ENCODE measurements around the gene FAM13C. TPM values are rescaled to one million over a fixed set of nuclear protein-coding genes. Genes with fewer than 3 reads are reported as not detected.
A peak's percentile ranks its signal among the peaks of the same experiment; 100 is the strongest.
"Not testable (repeated sequence)": the region's sequence is repeated elsewhere in the genome, so short reads cannot be mapped to it uniquely, and the experiment has no call there.

Gene FAM13C
- 1 to 10 TPM in 3 of 4 donors, not detected in 1; 1.1 to 3.3 (median 3.0) TPM for polyA plus RNA-seq
- long read RNA-seq, donor 1: 0 reads
- long read RNA-seq, donor 2, partial matches to known transcripts: 0 of 6 reads
- long read RNA-seq, donor 2, other reads (novel, unspliced or antisense): 6 of 6 reads
- long read RNA-seq, donor 3: 0 reads
- long read RNA-seq, donor 4: 0 reads
- long read RNA-seq, donor 5: 0 reads
- long read RNA-seq, donor 6: 0 reads
- long read RNA-seq, donor 7: 0 reads
- long read RNA-seq, donor 8, partial matches to known transcripts: 0 of 1 reads
- long read RNA-seq, donor 8, other reads (novel, unspliced or antisense): 0 of 1 reads
- long read RNA-seq, donor 9: 0 reads
- long read RNA-seq, donor 10, partial matches to known transcripts: 0 of 1 reads
- long read RNA-seq, donor 10, other reads (novel, unspliced or antisense): 0 of 1 reads

DNA sequence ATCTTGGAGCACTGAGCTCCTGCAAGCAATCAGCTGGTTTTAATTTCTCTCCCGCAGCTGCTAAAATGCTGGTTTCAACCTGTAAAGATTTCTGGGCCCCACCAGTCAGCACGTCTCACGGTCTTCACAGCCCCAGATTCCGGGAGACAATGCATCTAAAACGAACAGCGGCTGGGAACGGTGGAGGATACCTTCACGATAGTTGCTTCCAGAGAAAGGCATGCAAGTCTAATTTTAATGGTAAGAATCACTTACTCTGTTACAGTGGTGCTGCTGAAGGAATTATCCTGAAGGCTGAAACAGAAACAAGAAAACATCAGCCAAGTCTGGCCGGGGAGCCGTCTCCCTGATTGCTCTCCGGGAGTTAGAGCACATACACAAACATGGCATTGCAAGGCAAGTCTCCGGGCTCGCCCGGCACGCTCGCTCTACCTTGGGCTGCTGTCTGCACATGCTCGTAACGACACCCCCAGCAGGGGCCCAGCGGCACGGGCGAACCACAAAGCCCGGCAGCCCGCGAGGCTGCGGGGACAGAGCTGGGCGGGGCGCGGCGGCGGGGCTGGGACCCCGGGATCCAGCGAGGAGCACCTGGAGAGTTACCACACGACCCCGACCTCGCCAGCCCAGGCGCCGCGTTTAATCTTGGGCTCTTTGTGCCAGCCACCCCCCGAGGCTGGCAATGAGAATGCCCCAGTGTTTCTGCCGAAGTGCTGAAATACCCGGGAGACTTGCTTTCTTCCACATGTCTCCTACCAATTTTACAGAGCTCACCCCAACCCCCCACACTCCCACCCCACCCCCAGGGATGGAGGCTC lies at the start of gene FAM13C:
Gene FAM13C (minus strand): TSS at position 406 of the 815 bp plus-strand sequence. CDS start 89 bp downstream, at position 317.
- 1 to 3% (median 1%) methylated on average over 36 to 41 of the region's 41 CpGs for WGBS, 3 donors
- peak within 1 kb of the TSS in 2 of 3 donors; percentile 29 to 77 for H3K27ac ChIP-seq (ENCODE audit: low read depth in 1 of 3, low read length in 2 of 3)
- peaks cover 0 to 3% (median 0%) of the 10 kb centered on the region in 3 donors for H3K4me1 ChIP-seq (ENCODE audit: control insufficient read depth in 3 of 3, insufficient read depth in 2 of 3, low read depth in 1 of 3, low read length in 2 of 3)
- H3K4me3 ChIP-seq (ENCODE audit: low read depth in 1 of 3, low read length in 3 of 3): peak within 1 kb of the TSS; percentile 12 to 42 (median 36)
- DNase-seq (peak; percentile 49 to 73), FAIRE-seq (no peak)
- peaks cover 0 to 12% (median 2%) of the 10 kb centered on the region in 3 donors for H3K27me3 ChIP-seq (ENCODE audit: control insufficient read depth in 3 of 3, insufficient read depth in 3 of 3, low read length in 3 of 3)
- no peaks in the 10 kb centered on the region for H3K9me3 ChIP-seq (ENCODE audit: control insufficient read depth in 2 of 2, insufficient read depth in 1 of 2, low read depth in 1 of 2, low read length in 1 of 2)
- no peaks in the 10 kb centered on the region for H3K36me3 ChIP-seq (ENCODE audit: control insufficient read depth in 3 of 3, insufficient read depth in 2 of 3, low read depth in 1 of 3, low read length in 3 of 3)

- FAIRE-seq: no peak
- H3K9me3 ChIP-seq (ENCODE audit: control insufficient read depth in 2 of 2, insufficient read depth in 1 of 2, low read depth in 1 of 2, low read length in 1 of 2): peaks cover 0 to 3% of the 10 kb centered on the region in 2 donors
- no peaks in the 10 kb centered on the region for H3K27me3 ChIP-seq (ENCODE audit: control insufficient read depth in 3 of 3, insufficient read depth in 3 of 3, low read length in 3 of 3)
- WGBS, 3 donors: 77 to 85% (median 82%) methylated on average over 3 of the region's 3 CpGs
- H3K27ac ChIP-seq (ENCODE audit: low read depth in 1 of 3, low read length in 2 of 3): no peak overlapping the region
- H3K4me3 ChIP-seq (ENCODE audit: low read depth in 1 of 3, low read length in 3 of 3): no peak overlapping the region
- no peaks in the 10 kb centered on the region for H3K36me3 ChIP-seq (ENCODE audit: control insufficient read depth in 3 of 3, insufficient read depth in 2 of 3, low read depth in 1 of 3, low read length in 3 of 3)
- H3K4me1 ChIP-seq (ENCODE audit: control insufficient read depth in 3 of 3, insufficient read depth in 2 of 3, low read depth in 1 of 3, low read length in 2 of 3): no peaks in the 10 kb centered on the region
- no peak for DNase-seq
Observed at GRCh38 chr10:59405235-59405634, 42.9 kb upstream of the FAM13C start.

GRCh38 chr10:59400214-59400613 lies 37.9 kb upstream of the FAM13C start:
- Histone ChIP-seq H3K36me3 (ENCODE audit: control insufficient read depth in 3 of 3, insufficient read depth in 2 of 3, low read depth in 1 of 3, low read length in 3 of 3) (no peaks in the 10 kb centered on the region), H3K4me1 (ENCODE audit: control insufficient read depth in 3 of 3, insufficient read depth in 2 of 3, low read depth in 1 of 3, low read length in 2 of 3) (no peaks in the 10 kb centered on the region), H3K4me3 (ENCODE audit: low read depth in 1 of 3, low read length in 3 of 3) (no peak overlapping the region), H3K27me3 (ENCODE audit: control insufficient read depth in 3 of 3, insufficient read depth in 3 of 3, low read length in 3 of 3) (no peaks in the 10 kb centered on the region), H3K27ac (ENCODE audit: low read depth in 1 of 3, low read length in 2 of 3) (no peak overlapping the region), H3K9me3 (ENCODE audit: control insufficient read depth in 2 of 2, insufficient read depth in 1 of 2, low read depth in 1 of 2, low read length in 1 of 2) (peaks cover 0 to 3% of the 10 kb centered on the region in 2 donors)
- no peak for FAIRE-seq
- no peak for DNase-seq
- WGBS, 3 donors: 14 to 56% (median 18%) methylated on average over 1 of the region's 1 CpG

DNA sequence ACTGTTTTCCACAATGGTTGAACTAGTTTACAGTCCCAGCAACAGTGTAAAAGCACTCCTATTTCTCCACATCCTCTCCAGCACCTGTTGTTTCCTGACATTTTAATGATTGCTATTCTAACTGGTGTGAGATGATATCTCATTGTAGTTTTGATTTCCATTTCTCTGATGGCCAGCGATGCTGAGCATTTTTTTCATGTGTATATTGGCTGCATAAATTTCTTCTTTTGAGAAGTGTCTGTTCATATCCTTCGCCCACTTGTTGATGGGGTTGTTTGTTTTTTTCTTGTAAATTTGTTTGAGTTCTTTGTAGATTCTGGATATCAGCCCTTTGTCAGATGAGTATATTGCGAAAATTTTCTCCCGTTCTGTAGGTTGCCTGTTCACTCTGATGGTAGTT lies 37.0 kb upstream of the FAM13C start:
- H3K36me3 ChIP-seq (ENCODE audit: control insufficient read depth in 3 of 3, insufficient read depth in 2 of 3, low read depth in 1 of 3, low read length in 3 of 3); H3K4me3 ChIP-seq (ENCODE audit: low read depth in 1 of 3, low read length in 3 of 3); H3K27me3 ChIP-seq (ENCODE audit: control insufficient read depth in 3 of 3, insufficient read depth in 3 of 3, low read length in 3 of 3); H3K9me3 ChIP-seq (ENCODE audit: control insufficient read depth in 2 of 2, insufficient read depth in 1 of 2, low read depth in 1 of 2, low read length in 1 of 2); H3K4me1 ChIP-seq (ENCODE audit: control insufficient read depth in 3 of 3, insufficient read depth in 2 of 3, low read depth in 1 of 3, low read length in 2 of 3); FAIRE-seq; H3K27ac ChIP-seq (ENCODE audit: low read depth in 1 of 3, low read length in 2 of 3); DNase-seq: not testable (repeated sequence)
- WGBS, 3 donors: 87 to 93% (median 91%) methylated on average over 4 of the region's 4 CpGs

- no peak for DNase-seq
- 75 to 87% (median 87%) methylated on average over 3 of the region's 3 CpGs for WGBS, 3 donors
- FAIRE-seq: no peak
- H3K27me3 ChIP-seq (ENCODE audit: control insufficient read depth in 3 of 3, insufficient read depth in 3 of 3, low read length in 3 of 3): no peaks in the 10 kb centered on the region
- H3K27ac ChIP-seq (ENCODE audit: low read depth in 1 of 3, low read length in 2 of 3): no peak overlapping the region
- H3K36me3 ChIP-seq (ENCODE audit: control insufficient read depth in 3 of 3, insufficient read depth in 2 of 3, low read depth in 1 of 3, low read length in 3 of 3): no peaks in the 10 kb centered on the region
- H3K4me1 ChIP-seq (ENCODE audit: control insufficient read depth in 3 of 3, insufficient read depth in 2 of 3, low read depth in 1 of 3, low read length in 2 of 3): no peaks in the 10 kb centered on the region
- H3K9me3 ChIP-seq (ENCODE audit: control insufficient read depth in 2 of 2, insufficient read depth in 1 of 2, low read depth in 1 of 2, low read length in 1 of 2): no peaks in the 10 kb centered on the region
- no peak overlapping the region for H3K4me3 ChIP-seq (ENCODE audit: low read depth in 1 of 3, low read length in 3 of 3)
Observed at GRCh38 chr10:59397961-59398360, 35.6 kb upstream of the FAM13C start.

DNA sequence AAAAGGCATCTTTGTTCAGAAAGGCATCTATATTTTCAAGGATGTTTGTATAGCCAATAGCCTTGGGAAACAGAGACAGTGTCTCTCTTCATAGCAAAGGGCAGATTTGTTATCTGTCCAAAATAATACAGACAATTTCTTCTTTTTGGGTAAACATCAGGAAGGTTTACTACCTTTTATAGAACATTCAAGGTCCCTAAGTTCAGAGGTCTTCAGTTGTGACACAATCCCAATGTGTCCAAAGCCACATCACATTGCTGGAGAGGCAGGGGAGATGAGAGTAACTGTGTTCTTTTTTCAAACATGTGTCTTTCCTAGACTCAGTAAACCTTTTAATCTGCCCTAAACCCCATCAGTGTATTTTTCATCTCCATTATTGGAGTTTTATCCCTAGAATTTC lies 33.6 kb upstream of the FAM13C start:
- no peak for DNase-seq
- Histone ChIP-seq H3K4me1 (ENCODE audit: control insufficient read depth in 3 of 3, insufficient read depth in 2 of 3, low read depth in 1 of 3, low read length in 2 of 3) (no peaks in the 10 kb centered on the region), H3K4me3 (ENCODE audit: low read depth in 1 of 3, low read length in 3 of 3) (no peak overlapping the region), H3K9me3 (ENCODE audit: control insufficient read depth in 2 of 2, insufficient read depth in 1 of 2, low read depth in 1 of 2, low read length in 1 of 2) (no peaks in the 10 kb centered on the region), H3K27me3 (ENCODE audit: control insufficient read depth in 3 of 3, insufficient read depth in 3 of 3, low read length in 3 of 3) (no peaks in the 10 kb centered on the region), H3K27ac (ENCODE audit: low read depth in 1 of 3, low read length in 2 of 3) (no peak overlapping the region), H3K36me3 (ENCODE audit: control insufficient read depth in 3 of 3, insufficient read depth in 2 of 3, low read depth in 1 of 3, low read length in 3 of 3) (no peaks in the 10 kb centered on the region)
- no peak for FAIRE-seq

DNA sequence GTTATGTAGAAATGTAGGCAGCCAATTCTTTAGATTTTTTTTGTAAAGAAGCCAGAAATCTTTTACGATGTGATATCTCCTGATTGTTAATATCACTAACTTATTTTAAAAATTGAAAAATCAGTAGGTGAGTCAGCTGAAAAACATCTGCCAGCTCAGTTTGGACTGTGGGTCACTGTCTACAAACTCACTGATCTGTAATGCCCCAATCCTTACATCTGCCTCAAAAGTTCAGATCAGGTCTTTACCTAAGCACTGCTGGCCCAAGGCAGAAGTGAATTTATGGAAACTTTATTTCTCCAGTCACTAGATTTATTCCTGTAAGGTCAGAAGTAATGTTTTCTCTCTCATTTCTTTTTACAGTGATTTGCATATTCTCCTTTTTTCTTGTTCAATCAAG lies 31.0 kb upstream of the FAM13C start:
- Histone ChIP-seq H3K27me3 (ENCODE audit: control insufficient read depth in 3 of 3, insufficient read depth in 3 of 3, low read length in 3 of 3) (no peaks in the 10 kb centered on the region), H3K4me1 (ENCODE audit: control insufficient read depth in 3 of 3, insufficient read depth in 2 of 3, low read depth in 1 of 3, low read length in 2 of 3) (no peaks in the 10 kb centered on the region), H3K27ac (ENCODE audit: low read depth in 1 of 3, low read length in 2 of 3) (no peak overlapping the region), H3K9me3 (ENCODE audit: control insufficient read depth in 2 of 2, insufficient read depth in 1 of 2, low read depth in 1 of 2, low read length in 1 of 2) (no peaks in the 10 kb centered on the region), H3K4me3 (ENCODE audit: low read depth in 1 of 3, low read length in 3 of 3) (no peak overlapping the region), H3K36me3 (ENCODE audit: control insufficient read depth in 3 of 3, insufficient read depth in 2 of 3, low read depth in 1 of 3, low read length in 3 of 3) (no peaks in the 10 kb centered on the region)
- no peak for DNase-seq
- whole genome bisulfite sequencing, 3 donors: 46 to 80% (median 50%) methylated on average over 1 of the region's 1 CpG
- FAIRE-seq: no peak

DNA sequence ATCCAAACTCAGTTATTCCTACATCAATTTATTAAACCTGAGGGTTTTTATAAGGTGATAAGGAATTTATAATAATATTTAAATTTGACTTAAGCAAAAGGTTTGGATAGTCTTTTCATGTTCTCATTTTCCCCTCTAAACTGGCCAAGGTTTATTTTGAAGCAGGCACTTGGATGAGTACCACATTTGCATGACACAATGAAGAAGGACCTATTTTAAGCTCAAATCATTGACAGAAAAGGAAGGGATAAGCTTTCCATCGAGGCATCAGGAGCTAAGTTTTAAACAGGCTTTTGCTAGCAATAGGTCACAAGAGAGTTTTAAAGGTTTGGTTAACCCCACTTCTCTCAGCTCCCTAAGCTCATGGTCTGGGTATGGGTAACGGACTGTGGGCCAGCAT lies 28.7 kb upstream of the FAM13C start:
- H3K4me3 ChIP-seq (ENCODE audit: low read depth in 1 of 3, low read length in 3 of 3): no peak overlapping the region
- WGBS, 3 donors: 56 to 75% (median 58%) methylated on average over 2 of the region's 2 CpGs
- FAIRE-seq (no peak), DNase-seq (no peak)
- H3K4me1 ChIP-seq (ENCODE audit: control insufficient read depth in 3 of 3, insufficient read depth in 2 of 3, low read depth in 1 of 3, low read length in 2 of 3): no peaks in the 10 kb centered on the region
- H3K27me3 ChIP-seq (ENCODE audit: control insufficient read depth in 3 of 3, insufficient read depth in 3 of 3, low read length in 3 of 3): no peaks in the 10 kb centered on the region
- no peaks in the 10 kb centered on the region for H3K36me3 ChIP-seq (ENCODE audit: control insufficient read depth in 3 of 3, insufficient read depth in 2 of 3, low read depth in 1 of 3, low read length in 3 of 3)
- H3K27ac ChIP-seq (ENCODE audit: low read depth in 1 of 3, low read length in 2 of 3): no peak overlapping the region
- no peaks in the 10 kb centered on the region for H3K9me3 ChIP-seq (ENCODE audit: control insufficient read depth in 2 of 2, insufficient read depth in 1 of 2, low read depth in 1 of 2, low read length in 1 of 2)

Measured in small intestine (tissue), 16 donors.